HEK293 (cell line): ENCODE results near the gene PROK2.

Experiments
- CTCF ChIA-PET: fragments of 350-600 bp; formaldehyde crosslinking; extraction: SDS; loops from one replicate; lab custom pipeline; 2021; ENCODE audit warnings: antibody characterized with exemption; lab: Yijun Ruan, JAX
- POLR2A ChIA-PET: fragments of 300-600 bp; formaldehyde crosslinking; extraction: SDS; loops from one replicate; lab custom pipeline; 2020; ENCODE audit warnings: antibody characterized with exemption, inconsistent platforms; lab: Yijun Ruan, JAX
- H3K27ac ChIP-seq: fragments of 200-500 bp; sonication (Bioruptor generic); 2 replicates; pipeline ENCODE4 v1.5.1; 2014; ENCODE audit warnings: low read depth, low read length, control low read depth, inconsistent platforms; ENCODE audit errors: extremely low read depth
- H3K36me3 ChIP-seq, 2 experiments: fragments of 200-500 bp in 1 of 2; sonication (Bioruptor generic) in 1 of 2; 1 replicate in 1 of 2; 2 replicates in 1 of 2; pipeline ENCODE4 v1.5.1; 2014 to 2017; ENCODE audit warnings: inconsistent platforms in 2 of 2, low read length in 2 of 2; ENCODE audit not compliant: control insufficient read depth in 2 of 2, insufficient read depth in 1 of 2
- H3K4me1 ChIP-seq: fragments of 200-500 bp; sonication (Bioruptor generic); 2 replicates; pipeline ENCODE4 v1.5.1; 2014; ENCODE audit warnings: mild to moderate bottlenecking, low read length, inconsistent platforms; ENCODE audit not compliant: control insufficient read depth, insufficient read depth
- H3K4me3 ChIP-seq: 2 replicates; pipeline ENCODE4 v1.5.1; 2011; ENCODE audit warnings: low read depth, mild to moderate bottlenecking, control low read depth, low read length, moderate library complexity
- H3K9me3 ChIP-seq: fragments of 200-500 bp; sonication (Bioruptor generic); 2 replicates; pipeline ENCODE4 v1.5.1; 2014; ENCODE audit warnings: low read depth, low read length, inconsistent platforms; ENCODE audit not compliant: control insufficient read depth, insufficient read depth
- GLI2 ChIP-seq: fragments of 450-650 bp; formaldehyde crosslinking; IDR thresholded peaks from 2 replicates; pipeline ENCODE4; 2017; ENCODE audit warnings: missing biosample characterization, missing genetic modification characterization, low read depth, borderline replicate concordance
- HOXA7 ChIP-seq: sonication (generic); formaldehyde crosslinking; IDR thresholded peaks from 2 replicates; pipeline ENCODE4 v1.8.1; 2022; ENCODE audit warnings: missing genetic modification reagents, borderline replicate concordance
- REPIN1 ChIP-seq: fragments of 450-650 bp; formaldehyde crosslinking; IDR thresholded peaks from 2 replicates; pipeline ENCODE4 v1.5.1; 2017; ENCODE audit warnings: missing biosample characterization, missing genetic modification characterization, low read depth
- SP2 ChIP-seq: fragments of 450-650 bp; formaldehyde crosslinking; IDR thresholded peaks from 2 replicates; pipeline ENCODE4 v1.5.1; 2016; ENCODE audit warnings: missing biosample characterization, missing genetic modification characterization
- SP7 ChIP-seq: fragments of 450-650 bp; formaldehyde crosslinking; IDR thresholded peaks from 2 replicates; pipeline ENCODE4 v1.5.1; 2016; ENCODE audit warnings: missing biosample characterization, missing genetic modification characterization
- ZBTB17 ChIP-seq: fragments of 450-650 bp; formaldehyde crosslinking; IDR thresholded peaks from 2 replicates; pipeline ENCODE4 v1.5.1; 2016; ENCODE audit warnings: missing biosample characterization, missing genetic modification characterization
- ZNF211 ChIP-seq: fragments of 450-650 bp; formaldehyde crosslinking; IDR thresholded peaks from 2 replicates; pipeline ENCODE4 v1.5.1; 2016; ENCODE audit warnings: low read depth, missing biosample characterization, missing genetic modification characterization
- ZNF26 ChIP-seq: fragments of 450-650 bp; formaldehyde crosslinking; IDR thresholded peaks from 2 replicates; pipeline ENCODE4 v1.5.1; 2016; ENCODE audit warnings: missing biosample characterization, missing genetic modification characterization
- ZNF341 ChIP-seq: fragments of 450-650 bp; formaldehyde crosslinking; IDR thresholded peaks from 2 replicates; pipeline ENCODE4; 2016; ENCODE audit warnings: low read depth, missing biosample characterization, missing genetic modification characterization
- ZNF350 ChIP-seq: fragments of 450-650 bp; formaldehyde crosslinking; IDR thresholded peaks from 2 replicates; pipeline ENCODE4 v1.5.0; 2017; ENCODE audit warnings: missing biosample characterization, mild to moderate bottlenecking, missing genetic modification characterization
- ZNF37A ChIP-seq: fragments of 450-650 bp; IDR thresholded peaks from 2 replicates; pipeline ENCODE4 v1.5.1; 2018; ENCODE audit warnings: missing biosample characterization, missing genetic modification characterization
- ZNF518A ChIP-seq: fragments of 450-650 bp; formaldehyde crosslinking; conservative IDR thresholded peaks from 2 replicates; pipeline ENCODE4 v1.5.1; 2016; ENCODE audit warnings: low read depth, missing biosample characterization, missing genetic modification characterization
- ZNF692 ChIP-seq: fragments of 450-650 bp; formaldehyde crosslinking; IDR thresholded peaks from 2 replicates; pipeline ENCODE4 v1.5.1; 2016; ENCODE audit warnings: missing biosample characterization, missing genetic modification characterization
- TF ChIP-seq, protein P1 (sequence below): fragments of 450-650 bp; formaldehyde crosslinking; IDR thresholded peaks from 2 replicates; pipeline ENCODE4 v1.5.1; 2016; ENCODE audit warnings: missing biosample characterization, missing genetic modification characterization
- TF ChIP-seq, protein P2 (sequence below): fragments of 450-650 bp; formaldehyde crosslinking; IDR thresholded peaks from 2 replicates; pipeline ENCODE4 v1.5.1; 2016; ENCODE audit warnings: missing biosample characterization, missing genetic modification characterization, low read depth

Gene PROK2

GRCh38 chr3:71760140-71760539, 24.8 kb downstream of the PROK2 start:
- Histone ChIP-seq H3K27ac (no peak overlapping the region), H3K4me3 (no peak overlapping the region), H3K4me1 (no peaks in the 10 kb centered on the region), H3K36me3 (no peaks in the 10 kb centered on the region), H3K9me3 (no peaks in the 10 kb centered on the region)
- ChIA-PET POLR2A (no interaction called here), CTCF (no interaction called here)
- TF ChIP-seq SP2 (tag by site-specific recombination) (no peak), SP7 (tag by site-specific recombination) (no peak)

GRCh38 chr3:71759401-71759800, 25.5 kb downstream of the PROK2 start:
- Histone ChIP-seq H3K9me3 (no peaks in the 10 kb centered on the region), H3K36me3 (no peaks in the 10 kb centered on the region)
- peak; percentile 84 for TF ChIP-seq ZBTB17 (tag by site-specific recombination)
- no peak for TF ChIP-seq ZNF350 (tag by site-specific recombination)
- no peak for TF ChIP-seq ZNF37A (tag by site-specific recombination)

GRCh38 chr3:71758091-71758490, 26.9 kb downstream of the PROK2 start:
- no peak overlapping the region for H3K27ac ChIP-seq
- no peaks in the 10 kb centered on the region for H3K9me3 ChIP-seq
- H3K4me3 ChIP-seq, result no peak overlapping the region
- ChIA-PET POLR2A (no interaction called here), CTCF (no interaction called here)
- no peaks in the 10 kb centered on the region; the same call in 1 of the 2 replicates for H3K4me1 ChIP-seq
- H3K36me3 ChIP-seq, result no peaks in the 10 kb centered on the region
- TF ChIP-seq ZNF341 (tag by site-specific recombination) (no peak), ZNF692 (tag by site-specific recombination) (no peak), REPIN1 (no peak), HOXA7 (no peak)
- TF ChIP-seq, protein P1, sequence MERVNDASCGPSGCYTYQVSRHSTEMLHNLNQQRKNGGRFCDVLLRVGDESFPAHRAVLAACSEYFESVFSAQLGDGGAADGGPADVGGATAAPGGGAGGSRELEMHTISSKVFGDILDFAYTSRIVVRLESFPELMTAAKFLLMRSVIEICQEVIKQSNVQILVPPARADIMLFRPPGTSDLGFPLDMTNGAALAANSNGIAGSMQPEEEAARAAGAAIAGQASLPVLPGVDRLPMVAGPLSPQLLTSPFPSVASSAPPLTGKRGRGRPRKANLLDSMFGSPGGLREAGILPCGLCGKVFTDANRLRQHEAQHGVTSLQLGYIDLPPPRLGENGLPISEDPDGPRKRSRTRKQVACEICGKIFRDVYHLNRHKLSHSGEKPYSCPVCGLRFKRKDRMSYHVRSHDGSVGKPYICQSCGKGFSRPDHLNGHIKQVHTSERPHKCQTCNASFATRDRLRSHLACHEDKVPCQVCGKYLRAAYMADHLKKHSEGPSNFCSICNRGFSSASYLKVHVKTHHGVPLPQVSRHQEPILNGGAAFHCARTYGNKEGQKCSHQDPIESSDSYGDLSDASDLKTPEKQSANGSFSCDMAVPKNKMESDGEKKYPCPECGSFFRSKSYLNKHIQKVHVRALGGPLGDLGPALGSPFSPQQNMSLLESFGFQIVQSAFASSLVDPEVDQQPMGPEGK (tag by site-specific recombination), result no peak

More at GRCh38 chr3:71759401-71759800, 25.5 kb downstream of the PROK2 start:
- Histone ChIP-seq H3K4me1 (no peaks in the 10 kb centered on the region; the same call in 1 of the 2 replicates), H3K27ac (no peak overlapping the region), H3K4me3 (no peak overlapping the region)
- ChIA-PET CTCF (no interaction called here), POLR2A (no interaction called here)

- H3K4me1 ChIP-seq, result no peaks in the 10 kb centered on the region; the same call in 1 of the 2 replicates
- H3K9me3 ChIP-seq, result no peaks in the 10 kb centered on the region
- H3K4me3 ChIP-seq, result peak overlapping the region; percentile 56; the same call in 1 of the 2 replicates
- no peaks in the 10 kb centered on the region for H3K36me3 ChIP-seq
- POLR2A ChIA-PET, result interaction anchor here (1.0 kb wide), 1 partner anchor 8 kb away, joined by 4 read pairs; no protein-coding TSS in a partner anchor
- CTCF ChIA-PET, result interaction anchor here (1.1 kb wide), 1 partner anchor 120 kb away, joined by 3 read pairs; no protein-coding TSS in a partner anchor
- H3K27ac ChIP-seq, result peak overlapping the region; percentile 76; the same call in 1 of the 2 replicates
- no peak for TF ChIP-seq ZNF518A (tag by site-specific recombination)
- TF ChIP-seq ZNF26 (tag by site-specific recombination), result no peak
- TF ChIP-seq REPIN1, result no peak
- TF ChIP-seq, protein P2, sequence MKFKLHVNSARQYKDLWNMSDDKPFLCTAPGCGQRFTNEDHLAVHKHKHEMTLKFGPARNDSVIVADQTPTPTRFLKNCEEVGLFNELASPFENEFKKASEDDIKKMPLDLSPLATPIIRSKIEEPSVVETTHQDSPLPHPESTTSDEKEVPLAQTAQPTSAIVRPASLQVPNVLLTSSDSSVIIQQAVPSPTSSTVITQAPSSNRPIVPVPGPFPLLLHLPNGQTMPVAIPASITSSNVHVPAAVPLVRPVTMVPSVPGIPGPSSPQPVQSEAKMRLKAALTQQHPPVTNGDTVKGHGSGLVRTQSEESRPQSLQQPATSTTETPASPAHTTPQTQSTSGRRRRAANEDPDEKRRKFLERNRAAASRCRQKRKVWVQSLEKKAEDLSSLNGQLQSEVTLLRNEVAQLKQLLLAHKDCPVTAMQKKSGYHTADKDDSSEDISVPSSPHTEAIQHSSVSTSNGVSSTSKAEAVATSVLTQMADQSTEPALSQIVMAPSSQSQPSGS (tag by site-specific recombination), result no peak
- TF ChIP-seq ZNF211 (tag by site-specific recombination), result no peak
- no peak for TF ChIP-seq GLI2 (tag by site-specific recombination)
Measured at GRCh38 chr3:71754610-71755253, 30.2 kb downstream of the PROK2 start.
